ENCODE data around the gene ADCY2. TPM values are rescaled to one million over a fixed set of nuclear protein-coding genes. Genes with fewer than 3 reads are reported as not detected.

The ADCY2 gene
- total and polyA plus RNA-seq, 3 experiments from 2014 or later: not detected

DNA sequence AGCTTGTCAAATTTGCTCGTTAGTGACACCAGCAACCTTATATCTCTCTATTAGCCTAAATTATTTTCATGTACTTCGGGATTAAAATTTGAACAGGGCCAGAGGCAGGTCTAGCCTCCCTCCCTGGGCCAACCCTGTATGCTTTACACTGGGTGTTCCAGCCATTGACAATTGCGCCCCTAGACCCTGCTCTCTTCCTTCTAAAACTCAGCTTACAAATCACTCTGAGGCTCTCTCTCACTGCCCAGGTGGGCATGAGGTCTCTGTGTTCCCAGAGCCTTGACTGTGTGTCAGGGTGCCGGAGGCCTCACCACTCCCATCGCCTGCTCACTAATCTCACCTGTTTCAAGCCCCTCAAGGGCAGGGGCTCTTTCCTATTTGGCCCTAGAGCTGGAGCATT, 461.4 kb downstream of the ADCY2 start:
- Histone ChIP-seq H3K4me1 (ENCODE audit: insufficient read depth, low read length) (peaks cover 9% of the 10 kb centered on the region), H3K27ac (ENCODE audit: low read depth, low read length) (no peak overlapping the region), H3K27me3 (ENCODE audit: insufficient read depth, low read length, poor library complexity, severe bottlenecking) (no peaks in the 10 kb centered on the region), H3K4me3 (ENCODE audit: low read length) (no peak overlapping the region), H3K9me3 (ENCODE audit: low read length) (no peaks in the 10 kb centered on the region), H3K36me3 (ENCODE audit: insufficient read depth, low read length) (peaks cover 11% of the 10 kb centered on the region)
- Mint-ChIP-seq H3K27me3 (peaks cover under 1 to 2% of the 10 kb centered on the region in 2 donors), H3K36me3 (peaks cover 5 to 41% (median 10%) of the 10 kb centered on the region in 3 donors), H3K9me3 (no peaks in the 10 kb centered on the region), H3K4me1 (peaks cover 9 to 18% (median 11%) of the 10 kb centered on the region in 3 donors), H3K27ac (peak overlapping the region in 1 of 8 donors; percentile 25), H3K4me3 (no peak overlapping the region)
- CTCF ChIA-PET: interaction anchor here (1.7 kb wide), 1 partner anchor 12 kb away, joined by 9 read pairs; the partner anchor contains the start of genes FASTKD3 and MTRR
- POLR2A ChIA-PET: no interaction called here
- no peak for DNase-seq

DNA sequence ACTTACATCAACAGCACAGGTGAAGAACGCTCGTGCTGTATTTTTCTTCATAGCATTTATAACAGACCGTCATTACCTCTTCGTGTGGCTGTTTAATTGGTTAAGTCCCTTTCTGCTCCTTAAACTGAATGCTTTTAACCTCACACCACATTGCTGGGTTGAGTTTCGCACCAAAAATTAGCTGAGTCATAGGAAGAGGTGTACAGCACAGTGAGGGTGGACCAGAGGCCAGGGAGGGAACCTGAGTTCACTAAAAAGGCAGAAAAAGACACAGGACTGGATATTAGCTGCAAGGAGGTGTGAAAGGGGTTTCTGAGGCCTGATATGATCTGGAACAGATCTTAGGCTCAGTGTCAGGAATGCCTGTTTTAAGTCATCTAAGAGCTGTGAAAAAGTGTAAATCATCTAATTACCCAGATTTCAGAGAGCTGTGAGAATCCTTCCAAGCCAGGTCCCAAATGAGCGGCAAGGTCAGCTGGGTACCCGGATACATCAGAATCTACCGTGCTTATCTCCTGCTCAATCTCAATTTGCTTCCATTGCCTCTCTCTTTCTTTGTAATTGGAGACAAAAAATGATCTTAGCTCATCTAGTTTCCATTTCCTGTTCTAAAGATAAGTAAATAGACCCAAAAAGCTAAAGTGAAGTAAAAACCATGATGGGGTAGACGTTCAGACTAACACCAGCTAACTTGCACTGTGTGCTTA, 462.1 kb downstream of the ADCY2 start:
- Mint-ChIP-seq H3K36me3 (peaks cover 5 to 48% (median 17%) of the 10 kb centered on the region in 3 donors), H3K4me1 (peaks cover 7 to 17% (median 9%) of the 10 kb centered on the region in 3 donors), H3K27ac (peak overlapping the region in 2 of 8 donors; percentile 9 to 10), H3K27me3 (peaks cover 0 to 2% of the 10 kb centered on the region in 2 donors), H3K4me3 (no peak overlapping the region), H3K9me3 (no peaks in the 10 kb centered on the region)
- Histone ChIP-seq H3K9me3 (ENCODE audit: low read length) (no peaks in the 10 kb centered on the region), H3K4me1 (ENCODE audit: insufficient read depth, low read length) (peaks cover 9% of the 10 kb centered on the region), H3K27me3 (ENCODE audit: insufficient read depth, low read length, poor library complexity, severe bottlenecking) (no peaks in the 10 kb centered on the region), H3K27ac (ENCODE audit: low read depth, low read length) (no peak overlapping the region), H3K36me3 (ENCODE audit: insufficient read depth, low read length) (peaks cover 11% of the 10 kb centered on the region), H3K4me3 (ENCODE audit: low read length) (no peak overlapping the region)
- CTCF ChIA-PET: interaction anchor here (0.9 to 1.7 kb wide), 2 partner anchors 11 to 1113 kb away, joined by 3 to 9 read pairs; partner anchors contain the start of genes FASTKD3 and MTRR
- POLR2A ChIA-PET: no interaction called here
- DNase-seq: no peak

DNA sequence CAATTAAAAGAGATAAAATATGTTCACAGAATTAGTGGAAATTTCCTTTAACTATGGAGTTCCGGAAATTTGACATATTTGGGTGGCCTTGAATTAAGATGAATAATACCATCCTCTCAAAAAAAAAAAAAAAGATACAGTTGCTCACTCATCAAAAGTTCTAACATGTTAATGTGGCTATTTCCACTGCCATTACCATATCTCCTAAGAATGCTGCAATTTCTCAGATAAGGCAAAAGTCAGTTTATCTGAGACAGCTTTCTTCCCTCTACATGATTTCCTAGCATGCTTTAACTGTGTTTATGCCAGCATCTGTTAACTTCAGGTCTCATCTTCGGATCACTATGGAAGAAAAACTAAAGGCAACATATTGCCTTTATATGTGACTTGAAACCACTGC, 470.3 kb downstream of the ADCY2 start:
- ChIA-PET CTCF (no interaction called here), POLR2A (no interaction called here)

DNA sequence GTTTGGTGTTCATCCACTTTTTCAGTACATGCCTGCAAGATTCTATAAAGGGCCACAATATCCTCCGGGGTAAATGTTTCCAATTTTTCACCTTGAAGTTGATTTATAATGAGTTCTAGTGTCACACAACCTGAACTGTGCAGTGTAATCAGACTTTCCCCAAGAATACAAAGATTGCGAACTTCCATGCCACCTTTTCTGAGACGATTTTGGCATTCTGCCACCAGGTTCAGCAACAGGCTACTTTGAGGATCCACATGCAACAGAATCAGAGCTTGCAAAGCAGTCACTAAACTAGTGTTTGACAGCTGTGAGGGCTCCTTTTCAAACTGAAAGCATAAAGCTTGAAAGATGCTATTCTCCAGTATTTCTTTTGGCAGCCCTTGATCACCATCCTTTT, 471.3 kb downstream of the ADCY2 start:
- no peak overlapping the region for H3K4me3 ChIP-seq (ENCODE audit: low read length)
- Mint-ChIP-seq H3K9me3 (no peaks in the 10 kb centered on the region), H3K27ac (peak overlapping the region in 3 of 8 donors; percentile 34 to 69 (median 64)), H3K36me3 (peaks cover 2 to 51% (median 21%) of the 10 kb centered on the region in 3 donors), H3K4me1 (peaks cover 57 to 71% (median 71%) of the 10 kb centered on the region in 3 donors), H3K4me3 (peak overlapping the region in 6 of 7 donors; percentile 37 to 96 (median 48)), H3K27me3 (peaks cover 0 to 3% of the 10 kb centered on the region in 2 donors)
- no peak for DNase-seq
- no peak overlapping the region for H3K27ac ChIP-seq (ENCODE audit: low read depth, low read length)
- H3K27me3 ChIP-seq (ENCODE audit: insufficient read depth, low read length, poor library complexity, severe bottlenecking): no peaks in the 10 kb centered on the region
- CTCF ChIA-PET: no interaction called here
- H3K4me1 ChIP-seq (ENCODE audit: insufficient read depth, low read length): peaks cover 36% of the 10 kb centered on the region
- POLR2A ChIA-PET: no interaction called here
- no peaks in the 10 kb centered on the region for H3K9me3 ChIP-seq (ENCODE audit: low read length)
- no peaks in the 10 kb centered on the region for H3K36me3 ChIP-seq (ENCODE audit: insufficient read depth, low read length)

More for the DNA sequence above, 470.3 kb downstream of the ADCY2 start:
- Histone ChIP-seq H3K9me3 (ENCODE audit: low read length) (no peaks in the 10 kb centered on the region), H3K4me3 (ENCODE audit: low read length) (no peak overlapping the region), H3K27me3 (ENCODE audit: insufficient read depth, low read length, poor library complexity, severe bottlenecking) (no peaks in the 10 kb centered on the region), H3K4me1 (ENCODE audit: insufficient read depth, low read length) (peaks cover 26% of the 10 kb centered on the region), H3K36me3 (ENCODE audit: insufficient read depth, low read length) (no peaks in the 10 kb centered on the region), H3K27ac (ENCODE audit: low read depth, low read length) (no peak overlapping the region)
- peak overlapping the region in 1 of 7 donors; percentile 32 for H3K4me3 Mint-ChIP-seq
- no peak for DNase-seq
- peaks cover 46 to 60% (median 60%) of the 10 kb centered on the region in 3 donors for H3K4me1 Mint-ChIP-seq
- peaks cover 2 to 58% (median 23%) of the 10 kb centered on the region in 3 donors for H3K36me3 Mint-ChIP-seq
- H3K27ac Mint-ChIP-seq: peak overlapping the region in 1 of 8 donors; percentile 22
- peaks cover 0 to 3% of the 10 kb centered on the region in 2 donors for H3K27me3 Mint-ChIP-seq
- H3K9me3 Mint-ChIP-seq: no peaks in the 10 kb centered on the region

DNA sequence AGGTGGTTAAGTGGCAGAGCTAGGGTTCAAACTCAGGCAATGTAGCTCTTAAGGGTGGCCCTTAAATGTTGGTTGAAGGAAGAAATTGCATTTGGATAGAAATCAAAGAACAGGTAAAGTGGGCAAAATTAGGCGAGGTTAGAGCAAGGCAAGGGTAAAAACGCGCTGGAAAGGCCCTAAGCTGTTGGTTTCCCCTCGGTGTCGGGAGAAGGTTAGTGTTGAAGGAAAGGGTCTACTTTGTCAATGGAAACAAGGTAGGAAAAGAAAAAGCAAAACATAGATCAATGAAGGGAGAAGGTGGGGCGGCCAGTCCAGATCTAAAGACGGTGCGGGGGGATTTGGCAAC, 472.5 kb downstream of the ADCY2 start:
- no peaks in the 10 kb centered on the region for H3K9me3 Mint-ChIP-seq
- H3K27me3 Mint-ChIP-seq: peaks cover 0 to 3% of the 10 kb centered on the region in 2 donors
- peak overlapping the region; percentile 85 to 98 (median 92) for H3K27ac Mint-ChIP-seq
- H3K27ac ChIP-seq (ENCODE audit: low read depth, low read length): peak overlapping the region; percentile 66
- H3K4me1 Mint-ChIP-seq: peaks cover 66 to 79% (median 77%) of the 10 kb centered on the region in 3 donors
- CTCF ChIA-PET: interaction anchor here (1.1 to 2.4 kb wide), 5 partner anchors 8 to 22 kb away, joined by 3 to 9 read pairs (median 7); no protein-coding TSS in a partner anchor
- H3K36me3 ChIP-seq (ENCODE audit: insufficient read depth, low read length): no peaks in the 10 kb centered on the region
- no peaks in the 10 kb centered on the region for H3K27me3 ChIP-seq (ENCODE audit: insufficient read depth, low read length, poor library complexity, severe bottlenecking)
- H3K4me3 Mint-ChIP-seq: peak overlapping the region; percentile 92 to 98 (median 95)
- H3K36me3 Mint-ChIP-seq: peaks cover 2 to 41% (median 14%) of the 10 kb centered on the region in 3 donors
- no peaks in the 10 kb centered on the region for H3K9me3 ChIP-seq (ENCODE audit: low read length)
- peak overlapping the region; percentile 71 for H3K4me3 ChIP-seq (ENCODE audit: low read length)
- DNase-seq: no peak
- H3K4me1 ChIP-seq (ENCODE audit: insufficient read depth, low read length): peaks cover 48% of the 10 kb centered on the region
- POLR2A ChIA-PET: interaction anchor here (0.6 to 0.8 kb wide), 2 partner anchors 10 to 1157 kb away, joined by 3 read pairs; no protein-coding TSS in a partner anchor

DNA sequence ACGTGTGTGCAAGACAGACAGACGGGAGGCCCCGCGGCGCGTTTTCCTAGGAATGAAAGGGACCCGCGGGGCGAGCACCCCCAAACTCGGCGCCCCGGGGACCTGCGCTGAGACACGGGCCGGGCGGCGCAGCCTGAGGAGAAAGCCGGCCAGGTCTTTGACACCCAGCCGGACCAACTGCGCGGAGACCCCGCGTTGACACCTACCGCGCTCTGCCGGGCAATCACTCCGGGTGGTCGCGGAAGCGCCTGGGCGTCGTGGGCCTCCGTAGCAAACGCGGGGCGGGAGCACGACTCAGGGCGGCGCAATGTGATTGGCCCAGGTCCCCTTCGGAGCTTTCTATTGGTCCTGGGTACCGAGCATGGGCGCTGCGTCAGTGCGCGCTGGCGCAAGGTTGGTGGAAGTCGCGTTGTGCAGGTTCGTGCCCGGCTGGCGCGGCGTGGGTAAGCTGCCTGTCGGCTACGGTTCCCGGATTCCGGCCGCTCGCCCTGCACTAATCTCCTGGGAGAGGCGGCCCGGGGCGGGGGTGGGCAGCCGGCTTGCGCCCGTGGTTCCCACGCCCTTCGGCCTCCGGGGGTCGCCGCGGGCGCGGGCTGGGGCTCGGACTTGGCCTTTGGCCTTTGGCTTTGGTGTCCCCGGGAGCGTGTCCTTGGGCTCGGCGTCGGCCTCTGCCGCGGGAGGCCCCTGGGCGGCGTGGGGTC, 473.0 kb downstream of the ADCY2 start, which contains the start of the genes FASTKD3 and MTRR:
Gene FASTKD3, minus strand, starts transcription at position 259 of the 701 bp plus-strand sequence. CDS start 948 bp downstream, outside the sequence.
Gene MTRR, plus strand, starts transcription at position 376 of the 701 bp plus-strand sequence. CDS start 1,647 bp downstream, outside the sequence.
- Histone ChIP-seq H3K4me1 (ENCODE audit: insufficient read depth, low read length) (peaks cover 53% of the 10 kb centered on the region), H3K27ac (ENCODE audit: low read depth, low read length) (peak within 1 kb of the TSS; percentile 66), H3K4me3 (ENCODE audit: low read length) (peak within 1 kb of the TSS; percentile 71), H3K9me3 (ENCODE audit: low read length) (no peaks in the 10 kb centered on the region), H3K27me3 (ENCODE audit: insufficient read depth, low read length, poor library complexity, severe bottlenecking) (no peaks in the 10 kb centered on the region), H3K36me3 (ENCODE audit: insufficient read depth, low read length) (no peaks in the 10 kb centered on the region)
- ChIA-PET POLR2A (interaction anchor here (0.6 to 1.4 kb wide), 4 partner anchors 10 to 1157 kb away, joined by 3 read pairs; no protein-coding TSS in a partner anchor), CTCF (interaction anchor here (1.1 to 2.4 kb wide), 6 partner anchors 9 to 22 kb away, joined by 3 to 9 read pairs (median 6); no protein-coding TSS in a partner anchor)
- Mint-ChIP-seq H3K27ac (peak within 1 kb of the TSS; percentile 86 to 98 (median 93)), H3K27me3 (peaks cover 0 to 3% of the 10 kb centered on the region in 2 donors), H3K4me3 (peak within 1 kb of the TSS; percentile 92 to 98 (median 96)), H3K4me1 (peaks cover 70 to 84% (median 83%) of the 10 kb centered on the region in 3 donors), H3K9me3 (no peaks in the 10 kb centered on the region), H3K36me3 (peaks cover 2 to 40% (median 11%) of the 10 kb centered on the region in 3 donors)
- DNase-seq: peak; percentile 86 to 92 (median 89)

DNA sequence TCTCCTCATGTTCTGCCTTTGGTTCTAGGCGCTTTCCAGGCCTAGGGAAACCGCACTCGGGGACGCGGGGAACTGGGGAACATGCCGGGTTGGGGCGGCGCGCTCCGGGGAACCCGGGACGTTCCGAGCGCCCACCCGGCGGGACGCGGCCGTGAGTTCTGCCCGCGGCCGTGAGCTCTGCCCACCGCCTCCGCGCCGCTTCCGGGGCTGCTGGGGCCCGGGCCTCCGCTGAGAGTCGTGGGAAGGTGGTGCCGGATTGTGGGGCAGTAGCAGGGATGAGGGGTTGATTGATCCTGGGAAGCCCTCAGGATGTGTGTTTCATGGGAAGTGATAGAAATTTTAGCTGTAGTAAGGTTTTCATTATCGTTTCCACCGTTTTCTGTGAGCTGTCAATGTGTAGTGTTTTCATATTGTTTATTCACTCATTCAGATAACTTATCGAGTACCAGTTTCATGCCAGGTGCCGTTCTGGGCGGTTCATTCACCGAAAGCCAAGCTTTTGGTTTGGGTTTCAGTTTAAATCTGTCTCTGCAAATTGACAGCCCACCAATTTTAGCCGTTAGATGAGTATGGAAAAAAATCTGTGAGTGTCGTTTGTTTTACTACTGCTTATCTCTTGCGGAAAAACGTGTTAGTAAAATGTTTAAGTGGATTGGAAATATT, 473.7 kb downstream of the ADCY2 start:
- H3K27ac ChIP-seq (ENCODE audit: low read depth, low read length): peak overlapping the region; percentile 66
- Mint-ChIP-seq H3K4me1 (peaks cover 76 to 90% (median 87%) of the 10 kb centered on the region in 3 donors), H3K27ac (peak overlapping the region; percentile 86 to 93 (median 91)), H3K4me3 (peak overlapping the region; percentile 92 to 98 (median 95)), H3K27me3 (peaks cover 0 to 3% of the 10 kb centered on the region in 2 donors), H3K9me3 (no peaks in the 10 kb centered on the region), H3K36me3 (peaks cover 2 to 43% (median 11%) of the 10 kb centered on the region in 3 donors)
- no peaks in the 10 kb centered on the region for H3K9me3 ChIP-seq (ENCODE audit: low read length)
- peaks cover 57% of the 10 kb centered on the region for H3K4me1 ChIP-seq (ENCODE audit: insufficient read depth, low read length)
- ChIA-PET CTCF (interaction anchor here (1.1 to 2.4 kb wide), 6 partner anchors 9 to 23 kb away, joined by 3 to 9 read pairs (median 6); no protein-coding TSS in a partner anchor), POLR2A (interaction anchor here (0.9 to 1.4 kb wide), 2 partner anchors 11 to 18 kb away, joined by 3 read pairs; no protein-coding TSS in a partner anchor)
- H3K36me3 ChIP-seq (ENCODE audit: insufficient read depth, low read length): no peaks in the 10 kb centered on the region
- H3K4me3 ChIP-seq (ENCODE audit: low read length): peak overlapping the region; percentile 71
- DNase-seq: peak in 4 of 5 donors; percentile 14 to 46 (median 17)
- H3K27me3 ChIP-seq (ENCODE audit: insufficient read depth, low read length, poor library complexity, severe bottlenecking): no peaks in the 10 kb centered on the region
